Nucleus accumbens (tissue), 56 donors: ENCODE data around the gene SPINT1.

ENCODE experiments used
- DNase-seq, 56 donors: peaks; one replicate each; lab custom pipeline; 2025; lab: John Stamatoyannopoulos, UW

Gene SPINT1

DNA sequence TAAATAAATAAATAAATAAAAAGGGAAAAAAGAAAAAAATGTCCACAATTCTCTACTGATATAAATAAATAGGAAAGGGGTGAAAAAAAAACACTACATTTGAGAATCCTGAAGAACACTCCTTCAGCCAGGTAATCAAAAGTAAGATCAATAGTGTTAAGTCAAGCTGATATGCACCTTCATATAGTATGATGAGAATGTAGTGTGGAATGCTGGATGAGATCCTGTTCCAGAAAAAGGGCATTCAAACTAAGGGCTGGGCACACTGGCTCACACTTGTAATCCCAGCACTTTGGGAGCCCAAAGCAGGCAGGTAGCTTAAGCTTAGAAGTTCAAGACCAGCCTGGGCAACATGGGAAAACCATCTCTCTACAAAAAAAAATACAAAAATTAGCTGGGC lies 45.3 kb downstream of the SPINT1 start:
- DNase-seq: no peak

DNA sequence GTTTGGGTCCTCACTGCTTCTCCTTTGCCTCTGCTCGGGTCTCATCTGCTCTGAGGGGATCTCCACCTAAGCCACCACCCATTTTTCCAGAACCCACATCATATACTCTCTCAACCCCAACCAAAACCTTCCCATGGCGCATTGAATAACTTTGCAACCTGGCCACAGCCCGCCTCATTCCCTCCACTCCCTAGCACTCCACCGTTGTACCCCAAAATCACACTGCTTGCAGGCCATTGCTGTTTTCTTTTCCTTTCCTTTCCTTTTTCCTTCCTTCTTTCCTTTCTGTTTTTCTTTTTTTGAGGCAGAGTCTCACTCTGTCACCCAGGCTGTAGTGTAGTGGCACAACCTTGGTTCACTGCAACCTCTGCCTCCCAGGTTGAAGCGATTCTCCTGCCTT lies 47.3 kb downstream of the SPINT1 start:
- DNase-seq: no peak

DNA sequence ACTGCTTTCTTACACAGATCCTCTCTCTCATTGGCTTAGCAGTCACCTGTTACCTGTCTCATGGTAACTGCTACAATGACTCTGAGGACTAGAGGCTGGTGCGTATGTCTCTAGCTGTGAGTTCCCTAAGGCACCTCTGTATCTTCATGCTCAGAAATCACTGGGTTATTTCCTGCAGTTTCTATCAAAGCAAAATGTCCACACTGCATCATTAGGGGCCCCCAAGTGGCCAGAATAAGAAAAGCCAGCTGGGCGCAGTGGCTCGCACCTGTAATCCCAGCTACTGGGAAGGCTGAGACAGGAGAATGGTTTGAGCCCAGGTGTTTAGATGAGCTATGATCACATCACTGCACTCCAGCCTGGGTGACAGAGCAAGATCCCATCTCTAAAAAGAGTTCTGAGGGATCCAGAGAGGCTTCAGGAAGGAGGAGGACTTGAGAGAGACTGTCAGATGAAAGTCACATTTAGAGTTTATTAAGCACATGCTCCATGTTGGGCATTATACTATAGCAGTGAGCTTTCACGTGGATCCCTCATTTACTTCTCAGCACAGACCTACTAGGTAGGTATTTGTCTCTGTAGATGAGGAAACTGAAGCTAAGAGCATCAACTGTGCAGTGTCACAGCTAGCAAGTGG lies 48.1 kb downstream of the SPINT1 start:
- DNase-seq: peak in 6 of 56 donors; percentile 1 to 44 (median 15)

DNA sequence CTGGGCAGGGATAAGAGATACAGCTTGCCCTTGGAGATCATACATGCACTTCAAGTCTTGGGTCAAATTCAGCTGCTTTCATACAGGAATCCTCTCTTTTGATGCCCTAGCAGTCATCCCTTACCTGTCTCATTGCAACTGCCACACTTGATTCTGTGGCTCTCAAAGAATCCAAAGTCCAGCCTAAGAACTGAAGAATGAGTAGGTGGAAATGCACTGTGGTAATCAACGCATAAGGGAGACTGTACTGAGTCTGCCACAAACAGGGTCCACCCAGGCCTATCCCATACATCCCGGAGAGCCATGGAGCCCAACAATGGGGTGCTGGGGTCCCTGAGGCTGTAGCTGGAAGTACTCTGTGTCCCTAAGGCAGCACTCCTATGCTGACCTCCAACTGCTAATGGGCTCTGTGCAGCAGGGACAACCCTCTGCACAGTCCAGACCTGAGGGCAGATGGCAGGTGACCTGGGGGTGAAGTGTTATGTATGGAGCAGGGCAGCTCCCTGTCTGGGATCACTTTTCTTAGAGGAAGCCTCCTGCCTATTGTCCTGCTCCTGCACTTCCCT lies 48.7 kb downstream of the SPINT1 start:
- DNase-seq: no peak

DNA sequence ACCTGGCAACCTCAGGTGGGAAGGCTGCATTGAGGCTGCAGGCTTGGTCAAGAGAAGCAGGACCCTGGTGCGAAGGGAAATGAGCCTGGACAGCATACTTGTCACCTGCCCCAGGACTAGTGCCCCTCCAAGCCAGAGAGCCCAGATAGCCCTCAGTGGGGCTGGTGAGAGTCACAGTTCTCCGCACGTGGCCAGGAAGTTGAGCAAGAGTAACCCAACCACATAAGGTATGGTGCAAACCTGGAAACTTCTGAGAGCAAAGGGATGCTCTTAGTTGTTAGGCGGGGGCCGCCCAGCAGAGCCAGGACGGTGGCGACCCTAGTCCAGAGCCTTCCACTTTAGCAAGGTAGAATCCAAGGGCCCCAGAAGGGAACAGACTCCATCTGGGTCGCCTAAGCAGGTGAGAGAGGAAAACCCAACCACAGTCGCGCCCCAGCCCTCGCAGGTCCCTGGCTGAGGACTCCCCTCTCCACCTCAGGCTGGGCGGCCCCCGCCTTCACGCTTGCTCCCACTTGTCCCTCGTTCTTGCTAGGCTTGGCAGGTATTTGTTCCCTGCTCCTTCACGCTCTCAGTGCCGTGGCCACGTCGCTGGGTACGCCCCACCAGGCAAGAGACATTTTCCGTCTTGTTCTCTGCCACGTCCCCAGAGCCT lies 49.3 kb downstream of the SPINT1 start:
- peak in 1 of 56 donors; percentile 20 for DNase-seq

DNA sequence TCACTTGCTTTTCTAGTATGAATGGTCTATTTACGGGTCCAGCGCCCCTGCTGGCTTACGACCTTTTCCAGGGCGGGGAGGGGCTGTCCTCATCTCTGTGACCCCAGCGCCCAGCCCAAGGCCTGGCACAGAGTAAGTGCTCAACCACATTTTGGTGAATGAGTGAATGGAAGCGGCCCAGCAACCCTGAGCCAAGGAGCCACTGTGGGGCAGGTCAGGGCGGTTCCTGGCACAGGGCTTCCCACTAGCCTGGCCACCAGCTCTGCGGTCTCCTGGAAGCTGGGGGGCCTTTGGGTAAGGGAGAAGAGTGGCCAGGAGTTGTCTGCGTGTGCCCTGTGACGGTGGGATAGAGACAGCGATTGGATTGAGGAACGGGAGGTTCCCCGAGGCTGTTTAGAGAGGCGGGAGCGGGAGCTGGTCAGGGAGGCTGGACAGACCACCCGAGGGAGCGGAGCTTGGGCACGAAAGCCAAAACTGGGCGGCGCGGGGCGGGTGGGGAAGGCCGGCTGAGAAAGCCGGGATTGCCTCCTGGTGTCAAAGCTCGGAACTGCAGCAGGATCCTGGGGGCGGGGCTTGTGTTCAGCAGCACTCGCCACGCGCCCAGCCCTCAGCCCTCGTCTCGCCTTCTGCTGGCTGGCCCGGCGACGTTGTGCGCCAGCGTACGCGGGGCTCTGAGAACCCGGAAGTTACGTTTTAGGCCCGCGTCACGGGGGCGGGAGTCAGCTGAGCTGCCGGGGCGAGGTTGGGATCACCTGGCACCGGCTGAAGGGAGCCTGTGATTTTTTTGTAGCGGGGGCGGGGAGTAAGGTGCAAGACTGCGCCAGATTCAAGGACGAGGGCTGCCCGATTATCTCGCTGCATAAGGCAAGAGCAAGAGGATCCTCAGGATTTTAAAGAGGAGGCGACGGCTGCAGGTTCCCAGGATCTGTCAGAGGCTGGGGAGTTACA lies 50.2 kb downstream of the SPINT1 start, which contains the start of gene VPS18:
TSS of gene VPS18 (plus strand) at position 718 of the 948 bp plus-strand sequence. CDS start 319 bp downstream, outside the sequence.
- DNase-seq: peak; percentile 72 to 100 (median 98)

DNA sequence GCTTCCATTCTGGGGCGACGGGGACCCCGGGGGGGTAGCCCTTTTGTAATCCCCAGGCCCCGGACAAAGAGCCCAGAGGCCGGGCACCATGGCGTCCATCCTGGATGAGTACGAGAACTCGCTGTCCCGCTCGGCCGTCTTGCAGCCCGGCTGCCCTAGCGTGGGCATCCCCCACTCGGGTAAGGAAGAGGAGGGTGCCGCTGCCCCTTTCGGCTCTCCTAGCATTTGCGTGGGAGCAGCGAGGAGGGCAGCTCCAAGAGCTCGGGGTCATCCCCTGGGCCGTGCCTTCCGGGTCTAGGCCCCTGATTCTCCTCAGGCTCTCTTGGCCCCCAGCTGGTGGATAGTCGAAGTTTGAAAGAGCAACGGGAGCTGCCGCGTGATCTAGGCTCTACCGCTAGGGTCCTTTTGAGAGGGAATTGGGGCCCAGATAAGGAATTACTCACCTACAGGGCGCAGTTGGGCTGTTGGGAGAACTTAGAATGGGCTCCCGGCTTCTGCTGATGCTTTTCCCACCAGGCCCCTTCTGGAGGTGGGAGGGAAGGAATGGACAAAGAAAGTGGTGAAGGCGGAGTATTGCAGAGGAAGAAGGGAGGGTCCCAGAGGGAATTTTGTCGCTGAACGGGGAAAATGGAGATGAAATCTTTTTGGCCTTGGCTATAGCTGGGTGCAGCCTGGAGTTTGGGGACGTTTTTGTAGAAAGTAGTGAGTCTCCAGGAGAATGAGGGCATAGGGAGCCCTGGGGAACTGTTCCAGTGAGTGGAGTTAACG lies 51.0 kb downstream of the SPINT1 start:
- DNase-seq: peak in 26 of 56 donors; percentile 9 to 70 (median 50)

DNA sequence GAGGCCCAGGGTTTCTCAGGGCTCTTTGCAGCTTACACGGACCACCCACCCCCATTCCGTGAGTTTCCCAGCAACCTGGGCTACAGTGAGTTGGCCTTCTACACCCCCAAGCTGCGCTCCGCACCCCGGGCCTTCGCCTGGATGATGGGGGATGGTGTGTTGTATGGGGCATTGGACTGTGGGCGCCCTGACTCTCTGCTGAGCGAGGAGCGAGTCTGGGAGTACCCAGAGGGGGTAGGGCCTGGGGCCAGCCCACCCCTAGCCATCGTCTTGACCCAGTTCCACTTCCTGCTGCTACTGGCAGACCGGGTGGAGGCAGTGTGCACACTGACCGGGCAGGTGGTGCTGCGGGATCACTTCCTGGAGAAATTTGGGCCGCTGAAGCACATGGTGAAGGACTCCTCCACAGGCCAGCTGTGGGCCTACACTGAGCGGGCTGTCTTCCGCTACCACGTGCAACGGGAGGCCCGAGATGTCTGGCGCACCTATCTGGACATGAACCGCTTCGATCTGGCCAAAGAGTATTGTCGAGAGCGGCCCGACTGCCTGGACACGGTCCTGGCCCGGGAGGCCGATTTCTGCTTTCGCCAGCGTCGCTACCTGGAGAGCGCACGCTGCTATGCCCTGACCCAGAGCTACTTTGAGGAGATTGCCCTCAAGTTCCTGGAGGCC lies 55.8 kb downstream of the SPINT1 start:
- no peak for DNase-seq

DNA sequence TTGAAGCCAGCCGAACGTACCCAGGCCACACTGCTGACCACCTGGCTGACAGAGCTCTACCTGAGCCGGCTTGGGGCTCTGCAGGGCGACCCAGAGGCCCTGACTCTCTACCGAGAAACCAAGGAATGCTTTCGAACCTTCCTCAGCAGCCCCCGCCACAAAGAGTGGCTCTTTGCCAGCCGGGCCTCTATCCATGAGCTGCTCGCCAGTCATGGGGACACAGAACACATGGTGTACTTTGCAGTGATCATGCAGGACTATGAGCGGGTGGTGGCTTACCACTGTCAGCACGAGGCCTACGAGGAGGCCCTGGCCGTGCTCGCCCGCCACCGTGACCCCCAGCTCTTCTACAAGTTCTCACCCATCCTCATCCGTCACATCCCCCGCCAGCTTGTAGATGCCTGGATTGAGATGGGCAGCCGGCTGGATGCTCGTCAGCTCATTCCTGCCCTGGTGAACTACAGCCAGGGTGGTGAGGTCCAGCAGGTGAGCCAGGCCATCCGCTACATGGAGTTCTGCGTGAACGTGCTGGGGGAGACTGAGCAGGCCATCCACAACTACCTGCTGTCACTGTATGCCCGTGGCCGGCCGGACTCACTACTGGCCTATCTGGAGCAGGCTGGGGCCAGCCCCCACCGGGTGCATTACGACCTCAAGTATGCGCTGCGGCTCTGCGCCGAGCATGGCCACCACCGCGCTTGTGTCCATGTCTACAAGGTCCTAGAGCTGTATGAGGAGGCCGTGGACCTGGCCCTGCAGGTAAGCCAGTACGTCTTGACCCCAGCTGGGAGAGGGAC lies 56.6 kb downstream of the SPINT1 start:
- DNase-seq: no peak

DNA sequence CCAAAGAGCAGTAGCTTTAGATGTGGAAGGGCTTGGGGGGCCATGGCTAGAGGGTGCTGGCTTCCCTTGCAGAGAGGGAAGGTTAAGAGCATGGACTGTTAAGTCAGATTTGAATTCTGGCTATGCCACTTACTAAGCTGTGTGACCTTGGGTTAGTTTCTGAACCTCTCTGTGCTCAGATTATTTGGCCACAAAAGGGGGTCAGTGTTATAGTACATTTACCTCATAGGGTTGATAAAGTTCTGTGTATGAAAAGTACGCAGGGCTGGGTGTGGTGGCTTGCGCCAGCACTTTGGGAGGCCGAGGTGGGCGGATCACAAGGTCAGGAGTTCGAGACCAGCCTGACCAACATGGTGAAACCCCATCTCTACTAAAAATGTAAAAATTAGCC lies 57.2 kb downstream of the SPINT1 start:
- DNase-seq: no peak

DNA sequence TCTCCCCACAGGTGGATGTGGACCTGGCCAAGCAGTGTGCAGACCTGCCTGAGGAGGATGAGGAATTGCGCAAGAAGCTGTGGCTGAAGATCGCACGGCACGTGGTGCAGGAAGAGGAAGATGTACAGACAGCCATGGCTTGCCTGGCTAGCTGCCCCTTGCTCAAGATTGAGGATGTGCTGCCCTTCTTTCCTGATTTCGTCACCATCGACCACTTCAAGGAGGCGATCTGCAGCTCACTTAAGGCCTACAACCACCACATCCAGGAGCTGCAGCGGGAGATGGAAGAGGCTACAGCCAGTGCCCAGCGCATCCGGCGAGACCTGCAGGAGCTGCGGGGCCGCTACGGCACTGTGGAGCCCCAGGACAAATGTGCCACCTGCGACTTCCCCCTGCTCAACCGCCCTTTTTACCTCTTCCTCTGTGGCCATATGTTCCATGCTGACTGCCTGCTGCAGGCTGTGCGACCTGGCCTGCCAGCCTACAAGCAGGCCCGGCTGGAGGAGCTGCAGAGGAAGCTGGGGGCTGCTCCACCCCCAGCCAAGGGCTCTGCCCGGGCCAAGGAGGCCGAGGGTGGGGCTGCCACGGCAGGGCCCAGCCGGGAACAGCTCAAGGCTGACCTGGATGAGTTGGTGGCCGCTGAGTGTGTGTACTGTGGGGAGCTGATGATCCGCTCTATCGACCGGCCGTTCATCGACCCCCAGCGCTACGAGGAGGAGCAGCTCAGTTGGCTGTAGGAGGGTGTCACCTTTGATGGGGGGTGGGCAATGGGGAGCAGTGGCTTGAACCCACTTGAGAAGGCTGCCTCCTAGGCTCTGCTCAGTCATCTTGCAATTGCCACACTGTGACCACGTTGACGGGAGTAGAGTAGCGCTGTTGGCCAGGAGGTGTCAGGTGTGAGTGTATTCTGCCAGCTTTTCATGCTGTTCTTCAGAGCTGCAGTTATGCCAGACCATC lies 59.0 kb downstream of the SPINT1 start:
- peak in 20 of 56 donors; percentile 2 to 46 (median 16) for DNase-seq

DNA sequence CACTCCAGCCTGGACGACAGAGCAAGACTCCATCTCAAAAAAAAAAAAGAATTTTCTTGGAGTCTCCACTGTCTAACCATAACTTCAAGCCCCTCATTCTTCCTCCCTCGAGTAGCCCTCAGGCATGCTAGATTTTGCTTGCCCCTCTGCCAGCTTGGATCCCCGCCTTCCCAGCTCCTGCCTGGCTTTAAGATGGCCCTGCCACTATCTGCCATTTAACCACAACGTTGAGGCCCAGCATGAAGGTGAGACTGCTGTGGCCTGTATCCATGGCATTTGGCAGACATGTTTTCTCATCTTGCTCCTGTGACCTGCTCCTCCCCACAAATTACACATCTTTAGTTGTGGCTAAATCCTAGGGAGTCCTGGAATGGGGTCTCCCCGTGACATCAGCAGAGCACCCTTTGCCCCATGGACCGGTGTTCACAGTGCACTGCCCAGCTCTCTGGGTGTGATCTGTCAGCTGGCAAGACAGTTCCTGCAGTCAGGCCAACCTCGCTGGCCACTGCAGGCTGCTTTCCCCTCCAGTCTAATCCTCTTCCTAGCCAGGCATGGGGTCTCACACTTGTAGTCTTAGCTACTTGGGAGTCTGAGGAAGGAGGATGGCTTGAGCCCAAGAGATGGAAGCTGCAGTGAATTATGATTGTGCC lies 60.8 kb downstream of the SPINT1 start:
- DNase-seq: no peak

DNA sequence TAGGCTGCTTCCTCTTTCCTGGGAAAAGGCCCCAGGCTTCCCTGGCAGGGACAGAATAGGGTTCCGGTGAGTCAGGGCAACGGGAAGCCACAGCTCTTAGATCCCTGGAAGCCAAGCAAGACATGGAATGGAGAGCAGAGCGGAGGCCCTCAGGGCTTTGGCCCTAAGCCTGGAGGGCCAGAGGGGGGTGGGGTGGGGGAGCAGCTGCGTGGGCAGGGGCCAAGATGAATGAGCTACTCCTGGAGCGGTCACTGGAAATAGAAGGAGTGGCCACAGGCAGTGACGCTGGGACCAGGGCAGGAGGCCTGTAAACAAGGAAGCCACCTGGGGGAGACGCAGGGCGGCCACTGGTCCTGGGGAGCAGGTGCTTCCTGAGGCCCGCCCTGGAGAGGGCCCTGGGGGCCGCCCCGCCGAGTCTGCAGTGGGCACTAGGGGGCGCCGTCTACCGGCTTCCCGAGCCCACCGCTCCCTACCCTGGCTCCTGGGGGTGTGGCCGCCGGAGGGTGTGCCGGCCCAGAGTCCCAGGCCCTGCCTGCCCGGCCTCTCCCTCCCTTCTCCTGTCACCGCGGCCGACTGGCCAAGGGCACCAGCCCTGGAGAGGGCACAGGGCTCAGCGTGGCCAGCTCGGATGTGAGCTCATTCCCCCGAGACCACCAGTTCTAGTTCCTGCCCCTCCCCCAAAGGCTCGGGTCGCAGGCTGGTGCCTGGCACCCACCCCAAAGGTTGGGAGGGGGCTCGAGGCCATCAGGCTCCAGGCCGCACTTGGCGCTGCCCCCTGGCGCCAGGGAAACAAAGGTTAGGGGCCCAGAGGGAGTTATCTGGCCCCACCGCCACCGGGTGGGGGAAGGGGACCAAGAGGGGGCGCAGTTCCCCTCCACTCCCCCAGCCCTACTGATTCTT lies 62.5 kb downstream of the SPINT1 start:
- peak in 48 of 56 donors; percentile 12 to 85 (median 54) for DNase-seq

DNA sequence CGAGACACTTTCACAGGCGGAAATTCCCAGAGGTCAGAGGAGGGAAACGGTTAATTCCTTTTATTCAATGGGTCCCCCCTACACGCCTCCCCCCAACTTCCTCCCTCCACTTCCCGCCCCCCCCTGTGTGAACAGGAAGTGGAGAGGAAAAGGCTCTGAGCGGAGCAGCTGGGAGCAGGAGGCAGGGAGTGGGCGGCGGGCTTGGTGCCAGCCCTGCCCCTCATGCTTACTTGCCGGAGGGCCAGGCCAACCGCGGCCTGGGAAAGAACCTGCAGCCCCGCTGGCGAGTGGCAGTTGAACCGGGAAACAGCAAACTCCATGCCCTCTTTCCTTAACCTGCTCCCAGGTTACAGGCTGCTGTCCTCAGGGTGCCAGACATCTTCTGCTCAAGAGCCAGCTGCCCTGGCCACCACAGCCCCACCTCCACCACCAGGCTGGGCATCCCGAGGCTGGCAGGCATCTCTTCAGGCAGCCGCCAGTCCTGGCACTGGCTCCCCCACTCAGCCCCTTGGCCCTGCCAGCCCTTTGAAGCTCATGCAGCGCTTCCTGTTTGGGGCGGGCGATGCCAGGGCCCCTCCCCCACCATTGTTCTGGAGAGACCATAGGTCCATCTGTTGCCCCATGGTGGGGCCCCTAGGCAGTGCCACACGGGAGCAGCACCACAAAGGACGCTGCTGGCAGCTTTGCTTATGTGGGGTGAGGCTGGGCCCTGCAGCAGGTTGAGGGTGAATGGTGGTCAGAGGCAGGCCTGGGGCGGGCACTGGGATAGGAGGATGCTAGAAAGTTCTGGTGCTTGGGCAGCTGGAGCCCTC lies 63.3 kb downstream of the SPINT1 start:
- DNase-seq: peak in 38 of 56 donors; percentile 13 to 67 (median 35)
